HG02798 (cell line): ENCODE measurements around the gene CCDC117.
A peak's percentile ranks its signal among the peaks of the same experiment; 100 is the strongest.
"Not testable (repeated sequence)": the region's sequence is repeated elsewhere in the genome, so short reads cannot be mapped to it uniquely, and the experiment has no call there.

Experiments used
- ATAC-seq: cut with Tn5 transposase; IDR thresholded peaks from one replicate; pipeline ENCODE4 v1.9.1; 2021; ENCODE audit warnings: mild to moderate bottlenecking; ENCODE audit not compliant: unreplicated experiment, poor library complexity

CCDC117 gene

GRCh38 chr22:28772633-28773460 lies at the start of gene CCDC117:
Gene CCDC117 (plus strand): TSS chr22:28772695. CDS start chr22:28772850, 155 bp downstream.
- ATAC-seq, result peak; percentile 93

DNA sequence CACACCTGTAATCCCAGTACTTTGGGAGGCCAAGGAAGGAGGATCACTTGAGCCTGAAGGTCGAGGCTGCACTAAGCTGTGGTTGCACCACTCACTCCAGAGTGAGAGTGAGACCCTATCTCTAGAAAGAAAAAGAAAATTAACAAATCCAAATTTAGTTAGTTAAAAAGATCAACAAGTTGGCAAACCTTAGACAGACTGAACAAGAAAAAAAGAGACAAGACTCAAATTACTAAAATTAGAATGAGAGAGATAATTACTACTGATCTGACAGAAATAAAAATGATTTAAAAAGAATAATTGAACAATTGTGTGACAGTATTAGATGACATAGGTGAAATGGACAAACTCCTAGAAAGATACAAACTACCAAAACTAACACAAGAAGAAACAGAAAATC lies 44.5 kb upstream of the CCDC117 start:
- ATAC-seq, result no peak

GRCh38 chr22:28728621-28729313 lies 43.7 kb upstream of the CCDC117 start:
- no peak for ATAC-seq

GRCh38 chr22:28730179-28730578 lies 42.3 kb upstream of the CCDC117 start:
- ATAC-seq, result no peak

GRCh38 chr22:28734393-28734792 lies 38.1 kb upstream of the CCDC117 start:
- no peak for ATAC-seq

- ATAC-seq, result no peak
Measured at GRCh38 chr22:28736301-28737155, 36.0 kb upstream of the CCDC117 start.

- ATAC-seq, result no peak
Measured at GRCh38 chr22:28737701-28738100, 34.8 kb upstream of the CCDC117 start.

GRCh38 chr22:28738876-28739275 lies 33.6 kb upstream of the CCDC117 start:
- not testable (repeated sequence) for ATAC-seq

DNA sequence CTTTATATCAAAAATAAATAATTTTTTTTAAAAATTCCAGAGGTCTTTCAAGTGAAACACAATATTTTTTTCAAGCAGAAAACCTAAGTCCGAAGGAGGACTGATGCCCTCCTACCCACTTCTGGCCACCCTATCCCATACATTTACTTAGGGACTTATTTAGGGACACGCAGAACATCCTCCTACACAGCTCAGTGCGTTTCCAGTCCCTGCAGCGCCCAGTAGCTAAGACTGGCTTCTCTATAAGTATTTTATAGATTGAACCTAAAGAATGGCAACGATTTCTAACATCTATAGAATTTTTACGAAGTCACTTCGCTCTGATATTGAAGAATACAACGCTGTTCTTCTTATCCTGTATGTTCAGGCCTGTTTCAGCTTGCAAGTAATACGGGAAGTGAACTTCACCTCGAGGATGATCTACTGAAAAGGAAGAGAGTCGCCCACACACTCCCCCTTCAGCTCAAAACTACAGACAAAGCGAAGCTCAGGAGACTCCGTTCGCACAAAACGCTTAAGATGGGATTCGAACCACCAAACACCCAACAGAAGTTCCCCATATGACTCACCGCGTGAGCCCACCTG lies 31.2 kb upstream of the CCDC117 start:
- ATAC-seq, result no peak

DNA sequence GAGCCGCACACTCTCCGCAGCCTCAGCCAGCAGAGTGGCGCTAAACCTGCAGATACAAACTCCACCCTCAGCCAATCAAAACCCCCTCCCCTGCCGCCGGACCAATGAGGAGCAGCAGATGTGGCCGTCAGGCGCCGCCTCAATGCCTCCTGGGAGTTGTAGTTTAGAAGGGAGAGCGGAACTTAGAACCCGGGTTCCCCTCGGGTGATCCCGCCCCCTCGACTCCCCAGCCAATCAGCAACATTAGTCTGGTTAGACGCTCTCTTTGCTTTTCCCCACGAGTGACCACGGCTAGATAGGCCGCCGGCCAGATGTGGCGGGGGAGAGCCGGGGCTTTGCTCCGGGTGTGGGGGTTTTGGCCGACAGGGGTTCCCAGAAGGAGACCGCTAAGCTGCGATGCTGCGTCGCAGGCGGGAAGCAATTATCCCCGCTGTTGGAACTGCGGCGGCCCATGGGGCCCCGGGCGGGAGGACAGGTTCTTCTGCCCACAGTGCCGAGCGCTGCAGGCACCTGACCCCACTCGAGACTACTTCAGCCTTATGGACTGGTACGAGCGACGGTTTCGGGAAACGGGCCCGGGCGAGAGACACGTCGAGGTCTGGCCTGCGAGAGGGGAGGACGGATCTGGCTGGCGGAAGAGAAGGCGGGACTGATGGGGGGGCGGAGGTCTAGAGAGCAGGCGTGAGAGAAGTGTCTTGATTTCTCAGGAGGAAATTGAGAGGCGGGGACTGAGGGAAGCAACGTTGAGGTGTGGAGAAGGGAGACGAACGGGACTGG lies 30.5 kb upstream of the CCDC117 start, which contains the start of the genes CHEK2 and HSCB:
Gene CHEK2, minus strand, starts transcription at position 36 of the 777 bp plus-strand sequence. CDS start 7,099 bp downstream, outside the sequence.
Gene HSCB, plus strand, starts transcription at position 255 of the 777 bp plus-strand sequence. Its CDS starts 57 bp downstream, at position 312.
- ATAC-seq, result peak; percentile 93

DNA sequence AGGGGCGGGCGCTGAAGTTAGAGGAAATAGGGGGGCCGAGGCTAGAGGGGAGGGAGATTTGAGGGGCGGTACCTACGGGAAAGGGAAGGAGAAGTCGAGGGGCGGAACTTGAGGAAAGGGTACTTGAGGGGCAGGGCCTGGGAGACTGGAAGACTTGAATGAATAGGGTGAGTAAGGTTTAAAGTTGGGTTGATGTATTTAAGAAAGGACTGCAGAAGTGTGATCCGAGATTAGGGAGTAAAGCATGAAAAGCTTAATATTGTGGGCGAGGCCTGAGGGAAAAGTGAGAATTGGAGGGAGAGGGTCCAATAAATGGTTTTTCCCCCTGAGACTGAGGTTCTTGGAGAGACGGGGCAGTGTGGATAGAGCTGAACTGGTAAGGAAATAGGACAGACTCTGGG lies 29.9 kb upstream of the CCDC117 start:
- no peak for ATAC-seq

GRCh38 chr22:28743852-28744251 lies 28.6 kb upstream of the CCDC117 start:
- ATAC-seq, result no peak

DNA sequence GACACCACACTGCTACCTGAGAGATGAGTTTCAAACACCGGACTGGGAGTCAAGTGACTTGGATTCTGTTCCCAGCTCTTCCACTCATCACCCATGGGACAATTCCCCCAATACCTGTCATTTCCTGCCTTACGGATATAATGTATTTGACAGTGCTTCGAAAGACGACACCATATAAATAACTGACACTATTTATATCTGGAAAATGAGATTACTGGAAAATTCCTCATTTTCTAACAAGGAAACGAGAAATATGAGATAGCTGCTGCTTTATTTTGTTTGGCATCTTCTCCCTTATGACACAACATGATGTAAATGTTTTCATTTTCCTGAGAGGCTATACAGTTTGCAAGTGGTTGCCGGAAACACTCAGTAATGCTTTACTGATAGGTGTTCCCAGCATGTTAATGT lies 22.0 kb upstream of the CCDC117 start:
- no peak for ATAC-seq

GRCh38 chr22:28754512-28754911 lies 18.0 kb upstream of the CCDC117 start:
- not testable (repeated sequence) for ATAC-seq

- ATAC-seq, result no peak
Measured at GRCh38 chr22:28759861-28760560, 12.5 kb upstream of the CCDC117 start.

- no peak for ATAC-seq
Measured at GRCh38 chr22:28761449-28761755, 11.1 kb upstream of the CCDC117 start.

- not testable (repeated sequence) for ATAC-seq
Measured at GRCh38 chr22:28762000-28762399, 10.5 kb upstream of the CCDC117 start.

GRCh38 chr22:28766628-28767027 lies 5.9 kb upstream of the CCDC117 start:
- ATAC-seq, result no peak
